Loucy (cell line): ENCODE data around the gene PDGFRA.

Experiments
- H2AFZ ChIP-seq: fragments of 200-600 bp; sonication (generic); 2 replicates; pipeline ENCODE4 v1.6.0; 2016; ENCODE audit warnings: antibody characterized with exemption, mild to moderate bottlenecking, low read length, moderate library complexity
- H3F3A ChIP-seq: fragments of 200-600 bp; 2 replicates; pipeline ENCODE4 v1.6.0; 2016; ENCODE audit warnings: antibody characterized with exemption, low read depth, mild to moderate bottlenecking
- H3K27me3 ChIP-seq: fragments of 200-600 bp; sonication (generic); 2 replicates; pipeline ENCODE4 v1.6.1; 2014; ENCODE audit warnings: low read length, mild to moderate bottlenecking; ENCODE audit not compliant: insufficient read depth, poor library complexity, severe bottlenecking
- H3K36me3 ChIP-seq: fragments of 200-600 bp; sonication (generic); 2 replicates; pipeline ENCODE4 v1.6.1; 2016; ENCODE audit warnings: low read length; ENCODE audit not compliant: insufficient read depth
- H3K4me1 ChIP-seq: fragments of 200-600 bp; sonication (generic); 2 replicates; pipeline ENCODE4 v1.5.1; 2014; ENCODE audit warnings: low read length, mild to moderate bottlenecking; ENCODE audit not compliant: insufficient read depth, poor library complexity, severe bottlenecking
- H3K4me2 ChIP-seq: fragments of 200-600 bp; sonication (generic); 2 replicates; pipeline ENCODE4 v1.6.0; 2014; ENCODE audit warnings: antibody characterized with exemption, low read length, low read depth, mild to moderate bottlenecking; ENCODE audit not compliant: poor library complexity, severe bottlenecking
- H3K4me3 ChIP-seq: fragments of 200-600 bp; sonication (generic); 2 replicates; pipeline ENCODE4 v1.5.1; 2014; ENCODE audit warnings: low read length, mild to moderate bottlenecking, mixed read lengths; ENCODE audit not compliant: poor library complexity, severe bottlenecking
- H3K79me2 ChIP-seq: fragments of 200-600 bp; sonication (generic); 2 replicates; pipeline ENCODE4 v1.6.1; 2014; ENCODE audit warnings: low read length; ENCODE audit not compliant: insufficient read depth
- H3K9ac ChIP-seq: fragments of 200-600 bp; sonication (generic); 2 replicates; pipeline ENCODE4 v1.6.0; 2014; ENCODE audit warnings: mild to moderate bottlenecking, low read depth, low read length, moderate library complexity; ENCODE audit not compliant: poor library complexity, severe bottlenecking
- H3K9me2 ChIP-seq: fragments of 200-600 bp; sonication (generic); replicated peaks from 2 replicates; pipeline ENCODE4 v1.6.1; 2016; ENCODE audit warnings: low read depth, low read length, mixed read lengths
- H3K9me3 ChIP-seq: fragments of 200-600 bp; sonication (generic); 2 replicates; pipeline ENCODE4 v1.6.1; 2014; ENCODE audit warnings: mild to moderate bottlenecking, antibody characterized with exemption, low read length, low read depth; ENCODE audit not compliant: insufficient read depth
- H4K20me1 ChIP-seq: fragments of 200-600 bp; sonication (generic); 2 replicates; pipeline ENCODE4 v1.6.0; 2014; ENCODE audit warnings: antibody characterized with exemption, low read length, mild to moderate bottlenecking; ENCODE audit not compliant: insufficient read depth, poor library complexity, severe bottlenecking
- CTCF ChIP-seq: fragments of 200-600 bp; sonication (generic); conservative IDR thresholded peaks from 2 replicates; pipeline ENCODE4 v1.5.1; 2014; ENCODE audit warnings: mild to moderate bottlenecking, antibody characterized with exemption, low read length
- EZH2phosphoT487 ChIP-seq: fragments of 200-600 bp; IDR thresholded peaks from 2 replicates; pipeline ENCODE4 v1.6.1; 2018; ENCODE audit warnings: antibody characterized with exemption, mild to moderate bottlenecking, moderate library complexity, borderline replicate concordance

Gene PDGFRA

GRCh38 chr4:54199919-54200318 is 29.2 kb upstream of the PDGFRA start:
- Histone ChIP-seq H3K9ac (no peak overlapping the region), H3F3A (no peaks in the 10 kb centered on the region), H3K27me3 (no peaks in the 10 kb centered on the region), H3K9me2 (no peaks in the 10 kb centered on the region), H3K4me2 (no peak overlapping the region), H3K9me3 (no peaks in the 10 kb centered on the region), H3K79me2 (no peaks in the 10 kb centered on the region), H3K4me1 (no peaks in the 10 kb centered on the region), H3K36me3 (no peaks in the 10 kb centered on the region), H4K20me1 (no peaks in the 10 kb centered on the region), H2AFZ (no peak overlapping the region), H3K4me3 (no peak overlapping the region)
- no peak for TF ChIP-seq CTCF
- no peak for TF ChIP-seq EZH2phosphoT487

GRCh38 chr4:54209617-54210016 is 19.5 kb upstream of the PDGFRA start:
- Histone ChIP-seq H3K27me3 (no peaks in the 10 kb centered on the region), H3K9ac (no peak overlapping the region), H3K4me1 (peaks cover 6% of the 10 kb centered on the region), H3K79me2 (no peaks in the 10 kb centered on the region), H3K4me2 (no peak overlapping the region), H3K4me3 (no peak overlapping the region), H4K20me1 (no peaks in the 10 kb centered on the region), H2AFZ (no peak overlapping the region), H3F3A (no peaks in the 10 kb centered on the region), H3K9me2 (no peaks in the 10 kb centered on the region), H3K9me3 (no peaks in the 10 kb centered on the region), H3K36me3 (no peaks in the 10 kb centered on the region)
- TF ChIP-seq CTCF, result no peak
- TF ChIP-seq EZH2phosphoT487, result no peak

- Histone ChIP-seq H3K4me2 (no peak overlapping the region), H3K4me1 (peaks cover 6% of the 10 kb centered on the region), H3F3A (no peaks in the 10 kb centered on the region), H3K27me3 (no peaks in the 10 kb centered on the region), H3K4me3 (no peak overlapping the region), H3K9me2 (no peaks in the 10 kb centered on the region), H4K20me1 (no peaks in the 10 kb centered on the region), H3K9ac (no peak overlapping the region), H3K79me2 (no peaks in the 10 kb centered on the region), H3K36me3 (no peaks in the 10 kb centered on the region), H3K9me3 (no peaks in the 10 kb centered on the region), H2AFZ (no peak overlapping the region)
- TF ChIP-seq CTCF (no peak), EZH2phosphoT487 (no peak)
These were observed 16.1 kb upstream of the PDGFRA start for GRCh38 chr4:54213001-54213400.
